ENCODE results near the gene ZNF41.
"Not testable (repeated sequence)": the region's sequence is repeated elsewhere in the genome, so short reads cannot be mapped to it uniquely, and the experiment has no call there.

ZNF41 gene

GRCh38 chrX:47482512-47483305, at the start of gene ZNF41:
TSS of gene ZNF41 (minus strand) at chrX:47483222. CDS start at chrX:47467481, 15,741 bp downstream.
- peak; percentile 71 for DNase-seq (ENCODE audit: low spot score)

- no peak for DNase-seq (ENCODE audit: low spot score)
Measured at GRCh38 chrX:47530049-47530448, 47.0 kb upstream of the ZNF41 start.

DNA sequence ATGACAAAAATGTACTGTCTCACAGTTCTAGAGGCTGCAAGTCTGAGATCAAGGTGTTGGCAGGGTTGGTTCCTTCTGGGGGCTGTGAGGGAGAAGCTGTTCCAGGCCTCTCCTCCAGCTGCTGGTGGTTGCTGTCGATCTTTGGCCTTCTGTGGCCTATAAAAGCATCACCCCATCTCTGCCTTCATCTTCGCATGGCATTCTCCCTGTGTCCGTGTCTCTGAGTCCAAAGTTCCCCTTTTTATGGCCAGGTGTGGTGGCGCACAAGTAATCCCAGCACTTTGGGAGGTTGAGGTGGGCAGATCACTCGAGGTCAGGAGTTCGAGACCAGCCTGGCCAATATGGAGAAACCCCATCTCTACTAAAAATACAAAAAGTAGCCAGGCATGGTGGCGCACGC, 46.5 kb upstream of the ZNF41 start:
- DNase-seq (ENCODE audit: low spot score) = no peak

DNA sequence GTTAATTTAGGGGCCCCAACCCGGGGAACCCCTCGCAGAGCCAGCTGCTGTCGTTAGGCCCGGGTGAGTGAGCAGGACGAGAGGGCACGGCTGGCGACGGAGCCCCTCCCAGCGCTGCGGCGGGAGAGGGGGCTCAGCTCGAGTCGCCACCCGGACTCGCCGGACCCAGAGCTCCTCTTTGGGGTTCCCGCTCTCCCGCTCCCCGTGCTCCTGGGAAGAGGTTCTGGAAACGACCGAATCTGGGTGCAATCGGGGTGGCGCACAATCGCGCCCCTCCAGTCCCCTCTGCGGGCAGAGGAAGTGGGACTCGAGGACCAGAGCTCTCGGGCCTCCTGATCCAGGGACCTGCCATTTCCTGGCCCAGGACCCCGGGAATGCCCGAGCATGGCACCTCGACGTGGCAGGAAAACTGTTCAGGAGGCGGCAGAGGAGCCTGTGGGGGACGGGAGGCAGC, 40.7 kb upstream of the ZNF41 start:
- DNase-seq (ENCODE audit: low spot score) = no peak

DNA sequence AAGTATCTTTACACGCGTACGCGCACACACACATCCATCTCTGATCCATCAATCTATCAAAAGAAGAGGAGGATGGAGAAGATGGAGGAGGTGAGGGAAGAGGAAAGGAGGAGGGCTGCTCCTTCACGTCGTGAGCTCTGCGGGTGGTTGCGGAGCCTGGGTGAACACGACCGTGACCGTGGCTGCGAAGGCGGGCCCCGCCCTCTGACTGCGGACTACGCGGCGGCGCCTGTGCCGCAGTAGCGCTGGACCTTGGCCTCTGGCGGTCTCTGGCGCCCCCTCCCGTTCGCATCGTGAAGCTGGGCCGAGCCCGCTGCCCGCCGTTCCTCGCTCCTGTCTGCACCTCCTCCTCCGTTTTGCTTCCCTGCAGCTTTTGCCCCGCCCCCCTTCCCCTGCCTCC, 40.3 kb upstream of the ZNF41 start:
- DNase-seq (ENCODE audit: low spot score) = peak; percentile 68

- DNase-seq (ENCODE audit: low spot score) = no peak
Measured at GRCh38 chrX:47518144-47518543, 35.1 kb upstream of the ZNF41 start.

DNA sequence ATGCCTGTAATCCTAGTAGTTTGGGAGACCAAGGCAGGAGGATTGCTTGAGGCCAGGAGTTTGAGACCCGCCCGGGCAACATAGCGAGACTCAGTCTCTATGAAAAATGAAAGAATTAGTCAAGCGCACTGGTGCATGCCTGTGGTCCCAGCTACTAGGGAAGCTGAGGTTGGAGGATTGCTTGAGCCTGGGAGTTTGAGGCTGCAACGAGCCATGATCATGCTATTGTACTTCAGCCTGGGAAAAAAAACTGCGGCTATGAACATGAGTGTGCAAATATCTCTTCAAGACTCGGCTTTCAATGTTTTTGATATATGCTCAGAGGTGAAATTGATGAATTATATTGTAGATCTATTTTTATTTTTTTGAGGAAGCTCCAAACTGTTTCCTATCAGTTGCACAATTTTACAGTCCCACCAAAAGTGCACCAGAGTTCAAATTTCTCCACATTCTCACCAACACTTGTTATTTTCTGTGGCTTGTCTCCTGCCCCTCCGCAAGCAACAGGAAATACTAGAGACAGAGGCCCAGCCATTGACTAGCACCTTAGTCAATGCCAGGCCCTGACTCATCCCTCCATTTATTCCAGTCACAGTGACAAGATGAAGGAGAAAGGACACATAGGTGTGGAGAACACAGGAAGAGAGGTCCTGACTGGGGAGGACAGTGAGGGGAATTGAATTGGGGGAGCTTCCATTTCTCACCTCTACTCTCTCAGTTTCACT, 33.1 kb upstream of the ZNF41 start:
- no peak for DNase-seq (ENCODE audit: low spot score)

DNA sequence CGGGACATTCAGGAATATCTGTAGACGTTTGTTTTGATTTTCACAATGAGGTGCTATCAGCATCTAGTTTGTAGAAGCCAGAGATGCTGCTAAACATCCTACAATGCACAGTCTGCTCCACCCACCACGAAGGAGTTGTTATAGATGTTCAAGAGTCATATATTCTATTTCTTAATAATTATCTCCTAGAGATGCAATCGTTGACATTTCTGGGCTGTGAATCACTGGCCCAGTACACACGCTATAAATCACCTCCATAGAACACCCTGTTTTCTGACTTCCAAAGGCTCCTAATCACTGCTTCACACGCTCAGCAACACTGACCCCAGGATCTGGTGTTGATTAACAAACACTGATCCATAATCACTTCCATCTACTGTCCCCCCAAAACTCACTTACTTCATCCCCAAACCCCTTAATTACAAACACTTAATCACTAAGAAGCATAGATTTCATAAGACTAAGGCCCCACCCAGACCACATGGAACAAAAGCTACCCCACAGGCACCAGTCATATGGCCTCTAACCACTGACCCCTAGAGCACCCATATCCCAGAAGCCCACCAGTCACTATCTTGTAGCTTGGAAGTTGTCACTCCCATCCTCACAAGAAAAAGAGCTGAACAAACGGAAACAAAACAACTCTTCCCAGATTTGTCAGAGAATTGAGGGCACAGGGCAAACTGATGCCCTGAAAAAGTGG, 31.7 kb upstream of the ZNF41 start:
- no peak for DNase-seq (ENCODE audit: low spot score)

GRCh38 chrX:47513034-47513965, 30.3 kb upstream of the ZNF41 start:
- DNase-seq (ENCODE audit: low spot score) = not testable (repeated sequence)

DNA sequence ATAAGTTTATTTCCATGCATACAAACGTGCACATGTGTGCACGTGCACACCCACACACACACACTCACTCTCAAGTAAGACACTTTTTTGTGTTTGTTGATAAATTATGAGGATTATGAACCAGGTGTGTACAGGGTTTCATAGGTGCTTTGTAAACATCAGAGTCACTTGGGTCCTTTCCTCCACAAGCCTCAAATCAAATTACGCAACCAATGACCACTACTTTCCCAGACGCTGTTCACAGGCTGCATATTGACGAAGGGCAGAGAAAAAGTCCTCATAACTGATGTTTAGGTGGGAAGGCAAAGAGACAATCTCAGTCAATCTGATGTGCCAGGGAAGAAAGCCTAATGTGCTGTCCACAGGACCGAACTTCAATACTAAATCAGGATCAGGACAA, 29.4 kb upstream of the ZNF41 start:
- not testable (repeated sequence) for DNase-seq (ENCODE audit: low spot score)

- no peak for DNase-seq (ENCODE audit: low spot score)
Measured at GRCh38 chrX:47507153-47507867, 24.3 kb upstream of the ZNF41 start.

DNA sequence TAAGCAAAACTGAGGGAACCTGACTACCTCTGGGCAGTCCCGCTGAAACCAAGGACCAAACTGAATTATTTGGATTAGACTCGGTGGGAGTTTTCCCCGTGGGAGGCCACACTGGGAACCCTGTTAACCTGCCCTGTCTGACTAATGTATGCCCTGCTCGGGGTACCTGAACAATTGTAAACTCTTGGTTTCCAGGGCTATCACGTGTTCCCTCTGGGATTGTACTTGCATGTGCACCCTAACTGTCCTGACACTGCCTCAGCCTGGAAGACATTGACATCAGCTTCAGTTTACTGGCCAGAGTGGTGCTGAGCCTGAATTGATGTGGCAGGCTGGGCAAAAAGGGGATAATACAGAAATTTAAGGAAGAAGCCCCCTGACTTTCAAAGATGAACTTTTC, 20.1 kb upstream of the ZNF41 start:
- DNase-seq (ENCODE audit: low spot score) = no peak

DNA sequence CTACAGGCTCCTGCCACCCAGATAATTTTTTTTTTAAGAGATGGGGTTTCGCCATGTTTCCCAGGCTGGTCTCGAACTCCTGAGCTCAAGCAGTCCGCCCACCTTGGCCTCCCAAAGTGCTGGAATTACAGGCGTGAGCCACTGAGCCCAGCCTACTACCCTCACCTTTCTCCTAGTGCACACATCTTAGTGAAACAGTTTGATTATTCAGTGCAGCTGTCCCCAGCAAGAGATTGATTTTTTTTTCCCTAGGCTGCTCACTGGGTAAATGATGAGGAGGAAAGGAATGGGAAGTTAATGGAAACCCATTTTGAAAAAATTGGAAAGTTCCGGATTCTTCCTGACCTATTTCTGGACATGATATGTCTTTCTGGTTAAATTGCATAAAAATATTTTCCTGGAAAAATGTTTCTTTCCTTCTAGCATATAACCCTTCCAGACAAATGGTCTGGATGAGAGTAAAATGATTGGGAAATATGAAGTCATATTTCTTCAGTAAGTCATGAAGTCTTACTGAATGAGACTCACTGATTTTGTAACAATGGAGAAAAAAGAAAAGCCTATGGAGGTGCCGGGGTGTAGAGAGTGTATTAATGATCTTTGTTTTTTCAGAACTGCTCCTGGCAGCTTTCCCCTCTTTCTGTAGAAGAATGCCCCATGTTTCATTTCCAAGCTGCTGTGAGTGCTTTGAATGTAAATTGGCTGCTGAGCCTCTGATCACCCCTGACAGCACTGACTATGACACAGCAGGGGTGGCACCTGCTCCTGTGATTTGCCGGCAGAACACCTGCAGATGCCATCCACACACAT, 19.5 kb upstream of the ZNF41 start:
- peak; percentile 66 for DNase-seq (ENCODE audit: low spot score)

GRCh38 chrX:47501226-47502074, 18.4 kb upstream of the ZNF41 start:
- no peak for DNase-seq (ENCODE audit: low spot score)

DNA sequence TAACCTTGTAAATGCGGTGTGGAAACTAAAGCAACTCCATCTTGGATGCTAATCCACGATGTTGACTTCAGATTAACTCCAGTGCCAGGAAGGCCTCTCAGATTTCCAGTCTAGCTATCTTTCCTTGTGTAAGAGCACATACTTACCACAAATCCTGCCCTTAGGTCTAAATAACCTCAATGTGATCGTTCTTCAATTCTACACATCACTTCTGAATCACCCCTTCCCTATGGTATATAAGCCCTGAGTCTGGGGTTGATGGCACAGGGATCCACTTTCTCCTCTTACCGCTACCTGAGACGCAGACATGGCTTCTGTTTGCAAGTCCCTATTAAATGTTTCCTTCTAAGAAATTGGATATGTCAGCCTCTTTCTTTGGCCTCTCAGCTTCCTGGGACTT, 17.5 kb upstream of the ZNF41 start:
- DNase-seq (ENCODE audit: low spot score) = no peak

GRCh38 chrX:47499293-47499692, 16.3 kb upstream of the ZNF41 start:
- DNase-seq (ENCODE audit: low spot score) = no peak

DNA sequence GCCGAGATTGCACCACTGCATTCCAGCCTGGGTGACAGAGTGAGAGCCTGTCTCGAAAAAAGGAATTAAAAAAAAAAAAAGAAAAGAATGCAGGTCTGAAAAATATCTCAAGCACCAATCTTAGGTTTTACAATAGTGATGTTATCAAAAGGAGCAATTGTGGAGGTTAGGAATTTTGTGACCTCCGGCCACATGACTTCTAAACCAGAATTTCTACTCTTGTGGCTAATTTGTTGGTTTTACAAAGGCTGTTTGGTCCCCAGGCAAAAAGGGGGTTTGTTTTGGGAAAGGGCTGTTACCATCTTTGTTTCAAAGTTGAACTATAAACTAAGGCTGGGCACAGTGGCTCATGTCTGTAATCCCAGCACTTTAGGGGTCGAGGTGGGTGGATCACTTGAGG, 15.4 kb upstream of the ZNF41 start:
- DNase-seq (ENCODE audit: low spot score) = no peak

DNA sequence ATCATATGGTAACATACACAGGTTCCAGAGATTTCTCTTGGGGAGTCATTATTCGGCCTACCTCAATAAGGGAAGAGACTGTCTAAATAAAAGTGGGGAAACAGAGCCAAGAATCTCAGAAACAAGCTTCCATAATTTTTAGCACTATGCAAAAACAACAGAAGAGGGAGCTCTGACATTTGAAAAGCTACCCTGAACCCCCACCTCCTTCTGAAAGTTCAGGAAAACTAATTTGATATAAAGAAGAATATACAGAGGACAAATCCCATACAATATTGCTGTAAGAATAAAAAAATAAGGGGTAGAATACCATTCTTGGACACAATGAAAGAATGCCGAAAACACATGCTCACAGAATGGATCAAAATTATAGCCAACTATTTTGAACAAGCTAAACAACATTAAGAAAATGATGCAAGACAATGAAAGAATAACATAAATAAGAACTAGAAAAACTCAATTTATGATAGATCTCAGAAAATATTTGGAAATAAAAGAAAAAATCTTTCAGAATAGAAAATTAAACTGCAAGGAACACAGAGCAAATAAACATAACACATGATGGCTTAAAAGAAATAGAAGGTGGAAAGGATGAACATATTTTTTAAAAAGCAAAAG, 14.4 kb upstream of the ZNF41 start:
- no peak for DNase-seq (ENCODE audit: low spot score)

GRCh38 chrX:47492133-47492532, 9.1 kb upstream of the ZNF41 start:
- DNase-seq (ENCODE audit: low spot score) = not testable (repeated sequence)
